K562 (cell line): ENCODE data around the gene MYB. TPM values are rescaled to one million over a fixed set of nuclear protein-coding genes. Genes with fewer than 3 reads are reported as not detected.

Experiments
- ELF2 ChIP-seq: fragments of 250-450 bp; sonication (Bioruptor Pico); IDR thresholded peaks from 2 replicates; pipeline ENCODE4 v1.5.0; 2021; ENCODE audit warnings: mild to moderate bottlenecking
- L3MBTL2 ChIP-seq: fragments of 450-650 bp; IDR thresholded peaks from 2 replicates; pipeline ENCODE4 v1.6.1; 2016; ENCODE audit warnings: mild to moderate bottlenecking, moderate library complexity
- MTA2 ChIP-seq: fragments of 450-650 bp; IDR thresholded peaks from 2 replicates; pipeline ENCODE4 v1.6.1; 2016; ENCODE audit warnings: low read depth
- MXI1 ChIP-seq: IDR thresholded peaks from 2 replicates; pipeline ENCODE4 v1.6.1; 2011; ENCODE audit warnings: low read depth, mild to moderate bottlenecking, improper control_type of control experiment, low read length
- POLR2A ChIP-seq: fragments of 450-650 bp; conservative IDR thresholded peaks from 2 replicates; pipeline ENCODE4 v1.6.1; 2016
- polyA plus RNA-seq, 8 experiments: library from polyadenylated mRNA; depleted of rRNA in 4 of 8; stranded (reverse) in 5 of 8; unstranded in 3 of 8; fragments of >200 nt; fragmentation: Nextera tagmentation in 2 of 8; fragmentation: Illumina TruSeq in 1 of 8; extraction: Ambion mirVana in 2 of 8; extraction: Trizol in 1 of 8; gene quantifications; 2 replicates each; pipeline versions ENCODE4 v1.2.1 to v1.2.3, GENCODE V29; 2011 to 2014; ENCODE audit warnings: inconsistent platforms in 1 of 8, missing spikeins in 1 of 8
- total RNA-seq, 7 experiments: library from RNA; depleted of rRNA in 6 of 7; stranded (reverse); fragments of >200 nt in 6 of 7; fragmentation: Illumina TruSeq in 2 of 7; extraction: Trizol in 2 of 7; gene quantifications; 2 replicates each; pipeline versions ENCODE4 v1.2.1 to v1.2.3, GENCODE V29; 2011 to 2021; ENCODE audit warnings: low replicate concordance in 1 of 7
- TF ChIP-seq, protein P1 (sequence below): sonication (generic); formaldehyde crosslinking; IDR thresholded peaks from 2 replicates; pipeline ENCODE4 v1.8.1; 2023; ENCODE audit warnings: missing genetic modification reagents, mild to moderate bottlenecking, borderline replicate concordance
- TF ChIP-seq, protein P2 (sequence below): fragments of 450-650 bp; formaldehyde crosslinking; IDR thresholded peaks from 2 replicates; pipeline ENCODE4 v1.4.0; 2020; ENCODE audit warnings: mild to moderate bottlenecking, moderate library complexity
- TF ChIP-seq, protein P3 (sequence below): fragments of 200-600 bp; sonication (generic); IDR thresholded peaks from one replicate; pipeline ENCODE4 v1.6.1; 2012; ENCODE audit warnings: mild to moderate bottlenecking, low read depth, low read length, inconsistent platforms

MYB gene
- total and polyA plus RNA-seq, 9 of the 15 experiments (the other 6 are each of a cell fraction or from before 2014, with no cell fraction given), result 35.8 to 218 (median 140) TPM

DNA sequence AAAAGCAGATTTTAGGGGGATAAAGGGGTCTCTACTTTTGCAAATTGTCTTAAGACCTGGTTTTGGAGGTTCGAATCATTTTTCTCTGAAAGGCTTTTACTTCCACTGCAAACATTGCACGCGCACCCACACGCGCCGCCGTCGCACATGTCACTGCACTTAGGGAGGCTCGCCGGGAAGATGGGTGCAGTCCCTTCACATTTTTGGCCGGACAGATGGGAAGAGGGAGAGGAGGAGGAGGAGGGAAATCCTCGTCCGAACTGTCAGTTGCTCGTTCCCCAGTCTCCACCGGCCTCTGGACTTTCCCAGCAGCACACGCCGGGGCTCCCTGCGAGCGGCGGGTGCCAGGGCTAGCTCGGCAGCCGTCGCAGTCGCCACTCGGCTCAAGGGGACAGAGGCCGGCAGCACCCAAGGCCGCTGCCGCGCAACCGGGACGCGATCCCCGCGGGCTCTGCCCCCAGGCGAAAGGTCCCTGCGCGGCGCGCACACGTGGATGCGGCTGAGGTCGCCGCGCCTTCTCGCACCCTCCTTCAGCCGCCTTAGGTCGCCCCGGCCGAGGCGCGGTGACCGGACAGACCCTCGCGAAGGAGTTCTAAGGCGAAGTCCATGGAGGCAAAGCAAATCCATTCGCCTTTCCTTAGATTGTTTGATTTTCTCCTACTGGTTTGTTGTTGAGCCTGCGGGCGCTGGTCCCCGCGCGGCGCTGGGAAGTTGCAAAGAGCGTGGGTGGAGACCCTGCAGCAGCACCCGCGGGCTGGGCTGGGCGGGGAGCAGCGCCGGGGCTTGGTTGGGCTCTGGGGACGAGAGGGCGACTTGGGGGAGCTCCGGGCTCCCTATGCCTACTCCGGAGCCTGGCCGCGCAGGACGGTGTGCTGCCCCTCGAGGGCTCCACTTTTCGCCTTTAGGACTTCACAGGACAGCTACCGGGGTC is 1.2 kb downstream of the MYB start (continued):
- TF ChIP-seq, protein P1, sequence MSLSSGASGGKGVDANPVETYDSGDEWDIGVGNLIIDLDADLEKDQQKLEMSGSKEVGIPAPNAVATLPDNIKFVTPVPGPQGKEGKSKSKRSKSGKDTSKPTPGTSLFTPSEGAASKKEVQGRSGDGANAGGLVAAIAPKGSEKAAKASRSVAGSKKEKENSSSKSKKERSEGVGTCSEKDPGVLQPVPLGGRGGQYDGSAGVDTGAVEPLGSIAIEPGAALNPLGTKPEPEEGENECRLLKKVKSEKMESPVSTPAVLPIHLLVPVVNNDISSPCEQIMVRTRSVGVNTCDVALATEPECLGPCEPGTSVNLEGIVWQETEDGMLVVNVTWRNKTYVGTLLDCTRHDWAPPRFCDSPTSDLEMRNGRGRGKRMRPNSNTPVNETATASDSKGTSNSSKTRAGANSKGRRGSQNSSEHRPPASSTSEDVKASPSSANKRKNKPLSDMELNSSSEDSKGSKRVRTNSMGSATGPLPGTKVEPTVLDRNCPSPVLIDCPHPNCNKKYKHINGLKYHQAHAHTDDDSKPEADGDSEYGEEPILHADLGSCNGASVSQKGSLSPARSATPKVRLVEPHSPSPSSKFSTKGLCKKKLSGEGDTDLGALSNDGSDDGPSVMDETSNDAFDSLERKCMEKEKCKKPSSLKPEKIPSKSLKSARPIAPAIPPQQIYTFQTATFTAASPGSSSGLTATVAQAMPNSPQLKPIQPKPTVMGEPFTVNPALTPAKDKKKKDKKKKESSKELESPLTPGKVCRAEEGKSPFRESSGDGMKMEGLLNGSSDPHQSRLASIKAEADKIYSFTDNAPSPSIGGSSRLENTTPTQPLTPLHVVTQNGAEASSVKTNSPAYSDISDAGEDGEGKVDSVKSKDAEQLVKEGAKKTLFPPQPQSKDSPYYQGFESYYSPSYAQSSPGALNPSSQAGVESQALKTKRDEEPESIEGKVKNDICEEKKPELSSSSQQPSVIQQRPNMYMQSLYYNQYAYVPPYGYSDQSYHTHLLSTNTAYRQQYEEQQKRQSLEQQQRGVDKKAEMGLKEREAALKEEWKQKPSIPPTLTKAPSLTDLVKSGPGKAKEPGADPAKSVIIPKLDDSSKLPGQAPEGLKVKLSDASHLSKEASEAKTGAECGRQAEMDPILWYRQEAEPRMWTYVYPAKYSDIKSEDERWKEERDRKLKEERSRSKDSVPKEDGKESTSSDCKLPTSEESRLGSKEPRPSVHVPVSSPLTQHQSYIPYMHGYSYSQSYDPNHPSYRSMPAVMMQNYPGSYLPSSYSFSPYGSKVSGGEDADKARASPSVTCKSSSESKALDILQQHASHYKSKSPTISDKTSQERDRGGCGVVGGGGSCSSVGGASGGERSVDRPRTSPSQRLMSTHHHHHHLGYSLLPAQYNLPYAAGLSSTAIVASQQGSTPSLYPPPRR (CRISPR knock-in tag), result no peak
- peak; percentile 74 for TF ChIP-seq MXI1
- TF ChIP-seq POLR2A, result 0 out of 2 replicates have a peak, but pooled peaks have one; percentile 11
- TF ChIP-seq, protein P2, sequence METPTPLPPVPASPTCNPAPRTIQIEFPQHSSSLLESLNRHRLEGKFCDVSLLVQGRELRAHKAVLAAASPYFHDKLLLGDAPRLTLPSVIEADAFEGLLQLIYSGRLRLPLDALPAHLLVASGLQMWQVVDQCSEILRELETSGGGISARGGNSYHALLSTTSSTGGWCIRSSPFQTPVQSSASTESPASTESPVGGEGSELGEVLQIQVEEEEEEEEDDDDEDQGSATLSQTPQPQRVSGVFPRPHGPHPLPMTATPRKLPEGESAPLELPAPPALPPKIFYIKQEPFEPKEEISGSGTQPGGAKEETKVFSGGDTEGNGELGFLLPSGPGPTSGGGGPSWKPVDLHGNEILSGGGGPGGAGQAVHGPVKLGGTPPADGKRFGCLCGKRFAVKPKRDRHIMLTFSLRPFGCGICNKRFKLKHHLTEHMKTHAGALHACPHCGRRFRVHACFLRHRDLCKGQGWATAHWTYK (CRISPR knock-in tag), result peak; percentile 9; the same call in 1 of the 2 replicates
- no peak for TF ChIP-seq MTA2
- no peak for TF ChIP-seq L3MBTL2
- TF ChIP-seq ELF2, result no peak
- TF ChIP-seq, protein P3, sequence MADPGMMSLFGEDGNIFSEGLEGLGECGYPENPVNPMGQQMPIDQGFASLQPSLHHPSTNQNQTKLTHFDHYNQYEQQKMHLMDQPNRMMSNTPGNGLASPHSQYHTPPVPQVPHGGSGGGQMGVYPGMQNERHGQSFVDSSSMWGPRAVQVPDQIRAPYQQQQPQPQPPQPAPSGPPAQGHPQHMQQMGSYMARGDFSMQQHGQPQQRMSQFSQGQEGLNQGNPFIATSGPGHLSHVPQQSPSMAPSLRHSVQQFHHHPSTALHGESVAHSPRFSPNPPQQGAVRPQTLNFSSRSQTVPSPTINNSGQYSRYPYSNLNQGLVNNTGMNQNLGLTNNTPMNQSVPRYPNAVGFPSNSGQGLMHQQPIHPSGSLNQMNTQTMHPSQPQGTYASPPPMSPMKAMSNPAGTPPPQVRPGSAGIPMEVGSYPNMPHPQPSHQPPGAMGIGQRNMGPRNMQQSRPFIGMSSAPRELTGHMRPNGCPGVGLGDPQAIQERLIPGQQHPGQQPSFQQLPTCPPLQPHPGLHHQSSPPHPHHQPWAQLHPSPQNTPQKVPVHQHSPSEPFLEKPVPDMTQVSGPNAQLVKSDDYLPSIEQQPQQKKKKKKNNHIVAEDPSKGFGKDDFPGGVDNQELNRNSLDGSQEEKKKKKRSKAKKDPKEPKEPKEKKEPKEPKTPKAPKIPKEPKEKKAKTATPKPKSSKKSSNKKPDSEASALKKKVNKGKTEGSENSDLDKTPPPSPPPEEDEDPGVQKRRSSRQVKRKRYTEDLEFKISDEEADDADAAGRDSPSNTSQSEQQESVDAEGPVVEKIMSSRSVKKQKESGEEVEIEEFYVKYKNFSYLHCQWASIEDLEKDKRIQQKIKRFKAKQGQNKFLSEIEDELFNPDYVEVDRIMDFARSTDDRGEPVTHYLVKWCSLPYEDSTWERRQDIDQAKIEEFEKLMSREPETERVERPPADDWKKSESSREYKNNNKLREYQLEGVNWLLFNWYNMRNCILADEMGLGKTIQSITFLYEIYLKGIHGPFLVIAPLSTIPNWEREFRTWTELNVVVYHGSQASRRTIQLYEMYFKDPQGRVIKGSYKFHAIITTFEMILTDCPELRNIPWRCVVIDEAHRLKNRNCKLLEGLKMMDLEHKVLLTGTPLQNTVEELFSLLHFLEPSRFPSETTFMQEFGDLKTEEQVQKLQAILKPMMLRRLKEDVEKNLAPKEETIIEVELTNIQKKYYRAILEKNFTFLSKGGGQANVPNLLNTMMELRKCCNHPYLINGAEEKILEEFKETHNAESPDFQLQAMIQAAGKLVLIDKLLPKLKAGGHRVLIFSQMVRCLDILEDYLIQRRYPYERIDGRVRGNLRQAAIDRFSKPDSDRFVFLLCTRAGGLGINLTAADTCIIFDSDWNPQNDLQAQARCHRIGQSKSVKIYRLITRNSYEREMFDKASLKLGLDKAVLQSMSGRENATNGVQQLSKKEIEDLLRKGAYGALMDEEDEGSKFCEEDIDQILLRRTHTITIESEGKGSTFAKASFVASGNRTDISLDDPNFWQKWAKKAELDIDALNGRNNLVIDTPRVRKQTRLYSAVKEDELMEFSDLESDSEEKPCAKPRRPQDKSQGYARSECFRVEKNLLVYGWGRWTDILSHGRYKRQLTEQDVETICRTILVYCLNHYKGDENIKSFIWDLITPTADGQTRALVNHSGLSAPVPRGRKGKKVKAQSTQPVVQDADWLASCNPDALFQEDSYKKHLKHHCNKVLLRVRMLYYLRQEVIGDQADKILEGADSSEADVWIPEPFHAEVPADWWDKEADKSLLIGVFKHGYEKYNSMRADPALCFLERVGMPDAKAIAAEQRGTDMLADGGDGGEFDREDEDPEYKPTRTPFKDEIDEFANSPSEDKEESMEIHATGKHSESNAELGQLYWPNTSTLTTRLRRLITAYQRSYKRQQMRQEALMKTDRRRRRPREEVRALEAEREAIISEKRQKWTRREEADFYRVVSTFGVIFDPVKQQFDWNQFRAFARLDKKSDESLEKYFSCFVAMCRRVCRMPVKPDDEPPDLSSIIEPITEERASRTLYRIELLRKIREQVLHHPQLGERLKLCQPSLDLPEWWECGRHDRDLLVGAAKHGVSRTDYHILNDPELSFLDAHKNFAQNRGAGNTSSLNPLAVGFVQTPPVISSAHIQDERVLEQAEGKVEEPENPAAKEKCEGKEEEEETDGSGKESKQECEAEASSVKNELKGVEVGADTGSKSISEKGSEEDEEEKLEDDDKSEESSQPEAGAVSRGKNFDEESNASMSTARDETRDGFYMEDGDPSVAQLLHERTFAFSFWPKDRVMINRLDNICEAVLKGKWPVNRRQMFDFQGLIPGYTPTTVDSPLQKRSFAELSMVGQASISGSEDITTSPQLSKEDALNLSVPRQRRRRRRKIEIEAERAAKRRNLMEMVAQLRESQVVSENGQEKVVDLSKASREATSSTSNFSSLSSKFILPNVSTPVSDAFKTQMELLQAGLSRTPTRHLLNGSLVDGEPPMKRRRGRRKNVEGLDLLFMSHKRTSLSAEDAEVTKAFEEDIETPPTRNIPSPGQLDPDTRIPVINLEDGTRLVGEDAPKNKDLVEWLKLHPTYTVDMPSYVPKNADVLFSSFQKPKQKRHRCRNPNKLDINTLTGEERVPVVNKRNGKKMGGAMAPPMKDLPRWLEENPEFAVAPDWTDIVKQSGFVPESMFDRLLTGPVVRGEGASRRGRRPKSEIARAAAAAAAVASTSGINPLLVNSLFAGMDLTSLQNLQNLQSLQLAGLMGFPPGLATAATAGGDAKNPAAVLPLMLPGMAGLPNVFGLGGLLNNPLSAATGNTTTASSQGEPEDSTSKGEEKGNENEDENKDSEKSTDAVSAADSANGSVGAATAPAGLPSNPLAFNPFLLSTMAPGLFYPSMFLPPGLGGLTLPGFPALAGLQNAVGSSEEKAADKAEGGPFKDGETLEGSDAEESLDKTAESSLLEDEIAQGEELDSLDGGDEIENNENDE, result no peak
